A549 (cell line): ENCODE results near the gene SLC4A7. TPM values are rescaled to one million over a fixed set of nuclear protein-coding genes. Genes with fewer than 3 reads are reported as not detected.

Experiments used
- ATAC-seq, 2 experiments: fragments of 200-7000 bp in 1 of 2; fragments of >200 bp in 1 of 2; cut with Nextera tagmentation in 1 of 2; cut with Tn5 transposase in 1 of 2; 3 replicates each; pipeline versions ENCODE4 v1.8.0 to v1.9.1; 2018 to 2020; ENCODE audit warnings: mild to moderate bottlenecking in 1 of 2, moderate library complexity in 1 of 2
- CTCF ChIA-PET: fragments of 300-600 bp; sonication (Branson Sonifier 250); formaldehyde crosslinking; extraction: SDS; loops from one replicate; lab custom pipeline; 2021; ENCODE audit warnings: antibody characterized with exemption, inconsistent platforms; lab: Yijun Ruan, JAX
- POLR2A ChIA-PET: fragments of 350-600 bp; formaldehyde crosslinking; extraction: SDS; loops from one replicate; lab custom pipeline; 2021; ENCODE audit warnings: antibody characterized with exemption, inconsistent platforms; lab: Yijun Ruan, JAX
- DNase-seq, 2 experiments: peaks; one replicate each; pipeline versions ENCODE4 v3.0.0 to v3.0.0-alpha.2; 2011 to 2016; ENCODE audit warnings: low read depth in 1 of 2, low spot score in 1 of 2
- FAIRE-seq: peaks from 2 replicates; lab custom pipeline; 2011; peaks lifted over from hg19 to GRCh38; lab: Jason Lieb, UNC
- H3K27ac ChIP-seq, 2 experiments: fragments of >200 bp; sonication (Bioruptor Twin); formaldehyde crosslinking; 3 replicates each; pipeline ENCODE4 v1.5.1; 2016 to 2017
- H3K4me1 ChIP-seq: fragments of >200 bp; sonication (Bioruptor Twin); formaldehyde crosslinking; 3 replicates; pipeline ENCODE4 v1.6.1; 2016
- H3K4me2 ChIP-seq: fragments of >200 bp; sonication (Bioruptor Twin); formaldehyde crosslinking; 3 replicates; pipeline ENCODE4 v1.6.1; 2016
- H3K4me3 ChIP-seq: fragments of >200 bp; sonication (Bioruptor Twin); formaldehyde crosslinking; 3 replicates; pipeline ENCODE4 v1.5.1; 2016
- H3K9me3 ChIP-seq: fragments of >200 bp; sonication (Bioruptor Twin); formaldehyde crosslinking; 3 replicates; pipeline ENCODE4 v1.6.1; 2016
- BHLHE40 ChIP-seq: IDR thresholded peaks from 2 replicates; pipeline ENCODE4 v1.6.1; 2012; ENCODE audit warnings: low read depth, low read length, inconsistent platforms
- CBX8 ChIP-seq: fragments of 200-600 bp; sonication (generic); IDR thresholded peaks from 2 replicates; pipeline ENCODE4 v1.6.1; 2016
- CHD4 ChIP-seq: fragments of 200-600 bp; sonication (generic); IDR thresholded peaks from 2 replicates; pipeline ENCODE4 v1.6.1; 2016; ENCODE audit warnings: antibody characterized with exemption, mild to moderate bottlenecking, borderline replicate concordance
- ESRRA ChIP-seq: fragments of 150-350 bp; IDR thresholded peaks from 2 replicates; pipeline ENCODE4 v1.6.1; 2014; ENCODE audit warnings: mild to moderate bottlenecking, low read length, borderline replicate concordance
- HDAC2 ChIP-seq: fragments of 200-600 bp; sonication (generic); IDR thresholded peaks from 2 replicates; pipeline ENCODE4 v1.6.1; 2016
- HOXA7 ChIP-seq: fragments of 250-450 bp; sonication (Bioruptor Pico); IDR thresholded peaks from 2 replicates; pipeline ENCODE4 v1.5.0; 2020; ENCODE audit warnings: mild to moderate bottlenecking, moderate library complexity
- JUN ChIP-seq, 2 experiments: fragments of >200 bp; sonication (Bioruptor Twin); formaldehyde crosslinking; IDR thresholded peaks; 2 replicates in 1 of 2; 3 replicates in 1 of 2; pipeline ENCODE4 v1.6.1; 2016 to 2017
- KDM5A ChIP-seq: fragments of 200-600 bp; sonication (generic); IDR thresholded peaks from 2 replicates; pipeline ENCODE4 v1.6.1; 2016; ENCODE audit warnings: antibody characterized with exemption, mild to moderate bottlenecking
- MYC ChIP-seq: IDR thresholded peaks from 2 replicates; pipeline ENCODE4 v1.6.1; 2012; ENCODE audit warnings: mild to moderate bottlenecking, inconsistent platforms, low read length, improper control_type of control experiment, borderline replicate concordance
- NPAS2 ChIP-seq: fragments of 250-450 bp; sonication (Bioruptor Pico); IDR thresholded peaks from 2 replicates; pipeline ENCODE4 v1.8.0; 2022; ENCODE audit warnings: mild to moderate bottlenecking, moderate library complexity, borderline replicate concordance
- RFX5 ChIP-seq: fragments of 450-650 bp; IDR thresholded peaks from 2 replicates; pipeline ENCODE4 v1.7.1; 2014; ENCODE audit warnings: antibody characterized with exemption, mild to moderate bottlenecking, moderate library complexity
- ZNF302 ChIP-seq: fragments of 250-450 bp; sonication (Bioruptor Pico); IDR thresholded peaks from 2 replicates; pipeline ENCODE4 v1.9.0; 2021; ENCODE audit warnings: inconsistent platforms, mild to moderate bottlenecking, moderate library complexity
- WGBS: methylation state at CpG from one replicate; pipeline ENCODE4 v1.1.6; 2017; ENCODE audit errors: missing lambda C conversion rate; 5-methylcytosine and 5-hydroxymethylcytosine counted together
- polyA plus RNA-seq, 4 experiments: library from polyadenylated mRNA; depleted of rRNA in 3 of 4; stranded (reverse); fragments of >200 nt; fragmentation: RNase III in 1 of 4; extraction: RNeasy Plus Mini Kit Qiagen cat#74134 plus additional on column Dnase treatment in 1 of 4; gene quantifications; 2 replicates in 3 of 4; 3 replicates in 1 of 4; pipeline ENCODE4 v1.2.3, GENCODE V29; 2011 to 2017
- small RNA-seq, 6 experiments: library from RNA; depleted of rRNA; stranded (forward); fragments of <200 nt; gene quantifications; one replicate each; pipeline ENCODE3, GENCODE V24; 2012
- TF ChIP-seq, protein P1 (sequence below): fragments of 250-450 bp; sonication (Bioruptor Pico); IDR thresholded peaks from 2 replicates; pipeline ENCODE4 v1.5.0; 2020; ENCODE audit warnings: low read depth, mild to moderate bottlenecking, moderate library complexity

Gene SLC4A7
- polyA plus RNA-seq, 2 of the 4 experiments (the other 2 are of a cell fraction): 35.1 to 70.2 TPM

DNA sequence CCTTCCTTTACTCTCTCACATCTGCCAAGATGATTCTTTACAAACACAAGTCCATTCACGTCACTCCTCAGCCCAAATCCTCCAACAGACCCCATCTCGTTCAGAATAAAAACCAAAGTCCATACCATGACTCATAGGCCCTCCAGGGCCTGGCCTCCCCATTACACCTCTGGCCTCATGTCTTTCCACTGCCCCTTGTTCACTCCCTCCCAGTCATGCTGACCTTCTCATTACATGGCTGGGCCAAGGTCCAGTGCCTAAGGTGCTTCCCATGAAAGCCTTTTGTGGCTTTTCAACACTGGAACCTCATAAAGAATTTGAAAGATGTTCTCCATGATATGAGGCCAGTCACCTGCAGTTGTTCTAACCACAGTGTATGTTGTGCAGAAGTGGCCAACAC is 159.5 kb downstream of the SLC4A7 start (continued):
- TF ChIP-seq HOXA7 (CRISPR knock-in tag) (no peak), ESRRA (no peak)

- TF ChIP-seq NPAS2 (CRISPR knock-in tag) (no peak), MYC (no peak), CBX8 (no peak), CHD4 (no peak), HDAC2 (no peak), ZNF302 (CRISPR knock-in tag) (no peak), RFX5 (no peak), BHLHE40 (no peak), JUN (IDR thresholded peaks at IDR 0.05) (no peak), KDM5A (no peak)
- TF ChIP-seq, protein P1, sequence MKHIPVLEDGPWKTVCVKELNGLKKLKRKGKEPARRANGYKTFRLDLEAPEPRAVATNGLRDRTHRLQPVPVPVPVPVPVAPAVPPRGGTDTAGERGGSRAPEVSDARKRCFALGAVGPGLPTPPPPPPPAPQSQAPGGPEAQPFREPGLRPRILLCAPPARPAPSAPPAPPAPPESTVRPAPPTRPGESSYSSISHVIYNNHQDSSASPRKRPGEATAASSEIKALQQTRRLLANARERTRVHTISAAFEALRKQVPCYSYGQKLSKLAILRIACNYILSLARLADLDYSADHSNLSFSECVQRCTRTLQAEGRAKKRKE (CRISPR knock-in tag): no peak
- TF ChIP-seq, all 56 proteins: peak for 0
- ATAC-seq: no peak
- H3K4me1 ChIP-seq: peaks cover 30% of the 10 kb centered on the region
- ChIA-PET CTCF (interaction anchor here (3.4 kb wide), 1 partner anchor 11 kb away, joined by 15 read pairs; no protein-coding TSS in a partner anchor), POLR2A (no interaction called here)
- FAIRE-seq: no peak
- no peak overlapping the region for H3K27ac ChIP-seq
- 79% methylated on average over 3 of the region's 3 CpGs for WGBS
- DNase-seq: no peak
- no peak overlapping the region for H3K4me2 ChIP-seq
- no peaks in the 10 kb centered on the region for H3K9me3 ChIP-seq
- H3K4me3 ChIP-seq: no peak overlapping the region
Measured at GRCh38 chr3:27323087-27323570, 161.1 kb downstream of the SLC4A7 start.

Small RNA genes lying within 50 kb of the gene (small RNA-seq; reads per million reads assigned to genes)
- gene AC137675.1 (0 reads per million in 6 experiments), gene RNU1-96P (0 reads per million in 6 experiments)

Other genes starting within 250 kb of the SLC4A7 start
- 1.4 and 1.7 TPM in 2 replicates for gene NEK10, start 115.0 kb downstream of the SLC4A7 start, polyA plus RNA-seq (2011; rRNA removed)
- 2.2 to 2.9 TPM (median 2.7 TPM) in 3 replicates for gene NEK10, start 115.0 kb downstream of the SLC4A7 start, polyA plus RNA-seq (2017; fragmentation: RNase III; extraction: RNeasy Plus Mini Kit Qiagen cat#74134 plus additional on column Dnase treatment)
- gene EOMES, start 237.9 kb upstream of the SLC4A7 start, polyA plus RNA-seq (2011; rRNA removed): 1.2 and 1.6 TPM in 2 replicates
- 0.74 to 1.0 TPM (median 0.84 TPM) in 3 replicates for gene EOMES, start 237.9 kb upstream of the SLC4A7 start, polyA plus RNA-seq (2017; fragmentation: RNase III; extraction: RNeasy Plus Mini Kit Qiagen cat#74134 plus additional on column Dnase treatment)